Immature natural killer cell (primary cell): ENCODE results near the gene SNX8. TPM values are rescaled to one million over a fixed set of nuclear protein-coding genes. Genes with fewer than 3 reads are reported as not detected.

Experiments used
- DNase-seq, 3 donors: peaks; one replicate each; pipeline ENCODE4 v3.0.0; 2022; ENCODE audit warnings: mixed read lengths in 1 of 3
- H3K27ac Mint-ChIP-seq, 6 donors: one replicate each; pipeline ENCODE4 v1.8.0; 2020; ENCODE audit warnings: mixed read lengths in 6 of 6, mild to moderate bottlenecking in 5 of 6, inconsistent platforms in 4 of 6, moderate library complexity in 3 of 6
- H3K27me3 Mint-ChIP-seq, 3 donors: one replicate each; pipeline ENCODE4 v1.8.0; 2020 to 2021; ENCODE audit warnings: low read depth in 3 of 3, mild to moderate bottlenecking in 3 of 3, mixed read lengths in 3 of 3, moderate library complexity in 3 of 3, inconsistent platforms in 1 of 3
- H3K36me3 Mint-ChIP-seq, 3 donors: one replicate each; pipeline ENCODE4 v1.8.0; 2020; ENCODE audit warnings: mixed read lengths in 3 of 3, inconsistent platforms in 2 of 3, mild to moderate bottlenecking in 2 of 3
- H3K4me1 Mint-ChIP-seq, 2 donors: one replicate each; pipeline ENCODE4 v1.8.0; 2020; ENCODE audit warnings: inconsistent platforms in 2 of 2, mild to moderate bottlenecking in 2 of 2, mixed read lengths in 2 of 2, moderate library complexity in 1 of 2
- H3K4me3 Mint-ChIP-seq, 5 donors: one replicate each; pipeline ENCODE4 v1.8.0; 2020; ENCODE audit warnings: mild to moderate bottlenecking in 5 of 5, mixed read lengths in 5 of 5, inconsistent platforms in 3 of 5, moderate library complexity in 3 of 5
- H3K9me3 Mint-ChIP-seq, 6 donors: one replicate each; pipeline ENCODE4 v1.8.0; 2020; ENCODE audit warnings: mild to moderate bottlenecking in 6 of 6, mixed read lengths in 6 of 6, inconsistent platforms in 4 of 6, moderate library complexity in 3 of 6
- polyA plus RNA-seq, 3 donors: library from polyadenylated mRNA; unstranded; fragments of 300-500 nt; fragmentation: Illumina TruSeq; gene quantifications; one replicate each; pipeline ENCODE4 v1.2.3, GENCODE V29; 2021

The SNX8 gene
- polyA plus RNA-seq, 3 donors from 2014 or later: 16.3 to 25.0 (median 16.7) TPM

- no peak for DNase-seq
- Mint-ChIP-seq H3K4me1 (peaks cover 0 to 4% of the 10 kb centered on the region in 2 donors), H3K36me3 (peaks cover 11 to 53% (median 21%) of the 10 kb centered on the region in 3 donors), H3K4me3 (no peak overlapping the region), H3K27me3 (peaks cover 0 to 2% (median 0%) of the 10 kb centered on the region in 3 donors), H3K9me3 (no peaks in the 10 kb centered on the region), H3K27ac (peak overlapping the region in 1 of 6 donors; percentile 22)
Measured at GRCh38 chr7:2211926-2212325, 102.3 kb downstream of the SNX8 start.

- Mint-ChIP-seq H3K9me3 (no peaks in the 10 kb centered on the region), H3K36me3 (peaks cover 11 to 50% (median 22%) of the 10 kb centered on the region in 3 donors), H3K27ac (no peak overlapping the region), H3K27me3 (peaks cover 0 to 2% (median 0%) of the 10 kb centered on the region in 3 donors), H3K4me1 (peaks cover 0 to 4% of the 10 kb centered on the region in 2 donors), H3K4me3 (no peak overlapping the region)
- DNase-seq: no peak
Measured at GRCh38 chr7:2211259-2211880, 102.9 kb downstream of the SNX8 start.

- H3K9me3 Mint-ChIP-seq: no peaks in the 10 kb centered on the region
- H3K36me3 Mint-ChIP-seq: peaks cover 5 to 47% (median 25%) of the 10 kb centered on the region in 3 donors
- H3K4me1 Mint-ChIP-seq: peaks cover 0 to 2% of the 10 kb centered on the region in 2 donors
- no peak overlapping the region for H3K4me3 Mint-ChIP-seq
- H3K27ac Mint-ChIP-seq: no peak overlapping the region
- peaks cover 0 to under 1% (median 0%) of the 10 kb centered on the region in 3 donors for H3K27me3 Mint-ChIP-seq
- no peak for DNase-seq
Measured at GRCh38 chr7:2210551-2211258, 103.5 kb downstream of the SNX8 start.

DNA sequence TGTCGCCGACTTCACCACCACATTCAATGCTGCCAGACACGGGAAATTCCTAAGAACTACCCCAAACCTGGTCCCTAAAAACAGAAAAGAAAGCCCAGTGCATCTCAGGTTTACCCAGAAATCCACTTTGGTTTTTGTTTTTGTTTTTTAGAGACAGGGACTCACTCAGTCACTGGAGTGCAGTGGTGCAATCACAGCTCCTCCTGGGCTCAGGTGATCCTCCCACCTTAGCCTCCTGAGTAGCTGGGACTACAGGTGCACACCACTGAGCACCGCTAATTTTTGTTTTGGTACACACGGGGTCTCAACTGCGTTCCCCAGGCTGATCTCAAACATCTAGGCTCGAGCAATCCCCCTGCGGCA is 104.3 kb downstream of the SNX8 start:
- no peak overlapping the region for H3K27ac Mint-ChIP-seq
- no peaks in the 10 kb centered on the region for H3K9me3 Mint-ChIP-seq
- peaks cover 0 to 2% of the 10 kb centered on the region in 2 donors for H3K4me1 Mint-ChIP-seq
- peaks cover 4 to 42% (median 20%) of the 10 kb centered on the region in 3 donors for H3K36me3 Mint-ChIP-seq
- DNase-seq: no peak
- peaks cover 0 to 2% (median 0%) of the 10 kb centered on the region in 3 donors for H3K27me3 Mint-ChIP-seq
- no peak overlapping the region for H3K4me3 Mint-ChIP-seq

GRCh38 chr7:2209146-2209960 is 104.9 kb downstream of the SNX8 start:
- H3K4me1 Mint-ChIP-seq: peaks cover 0 to 2% of the 10 kb centered on the region in 2 donors
- peak; percentile 29 to 46 (median 40) for DNase-seq
- no peaks in the 10 kb centered on the region for H3K9me3 Mint-ChIP-seq
- H3K27me3 Mint-ChIP-seq: peaks cover 0 to 2% (median 0%) of the 10 kb centered on the region in 3 donors
- no peak overlapping the region for H3K4me3 Mint-ChIP-seq
- H3K36me3 Mint-ChIP-seq: peaks cover 4 to 42% (median 20%) of the 10 kb centered on the region in 3 donors
- H3K27ac Mint-ChIP-seq: no peak overlapping the region

- H3K36me3 Mint-ChIP-seq: peaks cover 4 to 43% (median 20%) of the 10 kb centered on the region in 3 donors
Measured at GRCh38 chr7:2208712-2209111, 105.5 kb downstream of the SNX8 start.

DNA sequence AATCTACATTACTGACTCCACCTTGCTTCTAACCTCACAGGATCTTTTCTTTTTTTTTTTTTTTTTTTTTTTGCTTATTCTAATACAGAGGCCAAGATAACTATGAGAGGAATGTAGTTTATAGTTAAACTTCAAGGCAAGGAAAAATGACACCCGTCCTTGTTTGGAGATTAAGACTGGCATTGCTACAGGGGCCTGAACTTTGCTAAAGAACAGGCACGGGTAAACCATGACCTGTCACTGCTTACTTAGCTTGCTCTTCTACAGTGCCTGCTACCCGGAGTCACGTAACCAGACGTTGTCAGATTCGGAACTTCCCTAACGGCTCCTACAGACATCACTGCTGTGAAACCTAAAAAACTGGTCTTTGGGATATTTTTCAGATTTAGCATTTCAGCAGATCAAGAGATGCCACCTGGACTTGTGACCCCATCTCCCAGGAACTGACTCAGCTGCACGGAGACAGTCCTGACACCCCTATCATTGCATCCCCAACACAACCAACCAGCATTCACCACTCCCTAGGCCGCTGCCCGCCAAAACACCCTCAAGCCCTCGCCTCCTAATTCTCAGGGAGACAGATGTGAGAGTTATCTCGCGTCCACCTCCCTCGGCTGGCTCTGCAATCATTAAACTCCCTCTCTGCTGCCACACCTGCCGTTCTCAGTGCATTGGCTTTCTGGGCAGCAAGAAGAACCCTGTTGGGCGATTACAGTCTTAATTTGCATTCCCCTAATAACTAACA is 109.0 kb downstream of the SNX8 start:
- Mint-ChIP-seq H3K36me3 (peaks cover 0 to 27% (median 15%) of the 10 kb centered on the region in 3 donors), H3K27me3 (peaks cover 0 to 2% (median 1%) of the 10 kb centered on the region in 3 donors), H3K9me3 (no peaks in the 10 kb centered on the region), H3K27ac (peak overlapping the region in 1 of 6 donors; percentile 9), H3K4me1 (no peaks in the 10 kb centered on the region), H3K4me3 (no peak overlapping the region)
- no peak for DNase-seq

More at GRCh38 chr7:2208712-2209111, 105.5 kb downstream of the SNX8 start:
- Mint-ChIP-seq H3K4me1 (no peaks in the 10 kb centered on the region), H3K27ac (no peak overlapping the region), H3K9me3 (no peaks in the 10 kb centered on the region), H3K4me3 (no peak overlapping the region), H3K27me3 (peaks cover 0 to 2% (median 1%) of the 10 kb centered on the region in 3 donors)
- DNase-seq: no peak

GRCh38 chr7:2204446-2204845 is 109.8 kb downstream of the SNX8 start:
- Mint-ChIP-seq H3K4me3 (no peak overlapping the region), H3K27ac (no peak overlapping the region), H3K4me1 (no peaks in the 10 kb centered on the region), H3K27me3 (peaks cover 0 to 2% (median 1%) of the 10 kb centered on the region in 3 donors), H3K9me3 (peaks cover 0 to 1% (median 0%) of the 10 kb centered on the region in 6 donors), H3K36me3 (peaks cover 0 to 27% (median 15%) of the 10 kb centered on the region in 3 donors)
- DNase-seq: no peak

DNA sequence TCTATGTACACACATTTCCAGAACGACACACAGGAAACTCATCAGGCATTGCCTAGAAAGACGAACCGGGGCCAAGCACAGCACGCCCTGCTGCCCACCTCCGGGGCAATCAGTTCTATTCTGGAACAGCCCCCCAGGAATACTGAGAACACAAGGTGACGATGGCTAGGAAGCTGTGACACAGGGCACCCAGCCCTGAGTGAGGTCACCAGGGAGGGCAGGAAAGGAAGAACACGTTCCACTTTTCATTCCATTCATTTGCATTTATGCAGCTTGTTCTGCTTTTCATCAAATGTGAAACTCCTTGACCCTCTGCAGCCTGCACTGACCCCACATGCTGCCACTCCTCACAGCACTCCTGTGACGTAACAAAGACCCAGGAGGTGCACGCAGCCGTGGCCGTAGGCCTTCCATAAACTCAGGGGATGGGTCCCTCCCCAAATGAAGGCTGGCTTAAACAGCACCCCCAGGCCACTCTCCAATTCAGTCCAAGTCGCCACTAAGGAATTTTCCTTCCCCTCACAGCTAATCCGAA is 110.4 kb downstream of the SNX8 start:
- Mint-ChIP-seq H3K27ac (no peak overlapping the region), H3K9me3 (peaks cover 0 to 1% (median 0%) of the 10 kb centered on the region in 6 donors), H3K4me3 (no peak overlapping the region), H3K4me1 (no peaks in the 10 kb centered on the region), H3K27me3 (peaks cover 0 to 2% (median 1%) of the 10 kb centered on the region in 3 donors), H3K36me3 (peaks cover 0 to 25% (median 15%) of the 10 kb centered on the region in 3 donors)
- no peak for DNase-seq

GRCh38 chr7:2202901-2203765 is 111.1 kb downstream of the SNX8 start:
- H3K9me3 Mint-ChIP-seq: peaks cover 0 to 1% (median 0%) of the 10 kb centered on the region in 6 donors
- no peaks in the 10 kb centered on the region for H3K4me1 Mint-ChIP-seq
- H3K27me3 Mint-ChIP-seq: peaks cover 0 to 2% (median 1%) of the 10 kb centered on the region in 3 donors
- no peak overlapping the region for H3K4me3 Mint-ChIP-seq
- peak overlapping the region in 1 of 6 donors; percentile 13 for H3K27ac Mint-ChIP-seq
- peaks cover 0 to 18% (median 12%) of the 10 kb centered on the region in 3 donors for H3K36me3 Mint-ChIP-seq
- no peak for DNase-seq

DNA sequence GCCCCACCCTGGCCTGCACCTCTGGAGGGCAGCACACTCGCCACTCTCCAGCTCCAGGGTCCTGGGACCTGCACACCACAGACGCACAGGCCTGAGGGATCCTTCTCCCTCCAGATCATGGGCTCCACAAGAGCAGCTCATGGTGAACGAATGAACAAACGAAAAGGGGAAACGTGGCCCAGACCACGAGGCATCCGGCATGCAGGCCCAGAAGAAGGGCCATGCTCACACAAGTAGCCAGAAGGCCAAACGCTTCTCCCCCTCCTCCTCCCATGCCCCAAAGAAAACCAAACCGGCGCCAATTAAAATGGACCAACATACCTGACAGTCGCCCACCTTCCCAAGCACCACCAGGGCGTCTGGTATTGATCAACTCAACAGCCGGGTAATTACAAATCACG is 111.9 kb downstream of the SNX8 start:
- Mint-ChIP-seq H3K9me3 (peaks cover 0 to 1% (median 0%) of the 10 kb centered on the region in 6 donors), H3K27ac (no peak overlapping the region), H3K4me1 (no peaks in the 10 kb centered on the region), H3K4me3 (no peak overlapping the region), H3K27me3 (peaks cover 0 to 2% (median 1%) of the 10 kb centered on the region in 3 donors), H3K36me3 (peaks cover 0 to 16% (median 5%) of the 10 kb centered on the region in 3 donors)
- no peak for DNase-seq
